NT2/D1 (cell line): ENCODE results near the gene FAM177A1.

Source experiments
- SUZ12 ChIP-seq: IDR thresholded peaks from 2 replicates; pipeline ENCODE4 v1.6.1; 2011; ENCODE audit not compliant: insufficient read length, insufficient read depth; ENCODE audit errors: extremely low read depth
- YY1 ChIP-seq: IDR thresholded peaks from 2 replicates; pipeline ENCODE4 v1.6.1; 2011; ENCODE audit not compliant: insufficient read length, insufficient read depth
- ZNF274 ChIP-seq: IDR thresholded peaks from 2 replicates; pipeline ENCODE4 v1.6.1; 2011; ENCODE audit warnings: mild to moderate bottlenecking, low read depth, low read length

GRCh38 chr14:35072226-35072625, 26.2 kb downstream of the FAM177A1 start:
- TF ChIP-seq ZNF274, result no peak
- no peak for TF ChIP-seq YY1
- no peak for TF ChIP-seq SUZ12
